A549 treated with dexamethasone at 1 μM for 4 hours (cell line): ENCODE results near the gene PRELID2. TPM values are rescaled to one million over a fixed set of nuclear protein-coding genes. Genes with fewer than 3 reads are reported as not detected.

Source experiments
- total RNA-seq: library from RNA; stranded (reverse); fragments of 200-300 nt; extraction: Qiagen RNA extraction; gene quantifications from 5 replicates; pipeline ENCODE4 v1.2.3, GENCODE V29; 2022

PRELID2 gene
- 8.0 to 10.4 TPM (median 9.8 TPM) in 5 replicates for total RNA-seq

GRCh38 chr5:145834917-145835847, at the start of gene PRELID2:
Gene PRELID2 (minus strand): TSS chr5:145835342. CDS start chr5:145835251, 91 bp downstream.

GRCh38 chr5:145872914-145873313, 37.8 kb upstream of the PRELID2 start, which contains the start of gene GRXCR2:
Gene GRXCR2 (minus strand): TSS chr5:145873014. CDS start chr5:145872968, 46 bp downstream.

Other genes with a start within 250 kb of the PRELID2 start
- gene GRXCR2, start 37.7 kb upstream of the PRELID2 start, total RNA-seq = not detected in 5 replicates
- gene SH3RF2, start 101.2 kb upstream of the PRELID2 start, total RNA-seq = 1.9 to 3.1 TPM (median 2.2 TPM) in 5 replicates